B cell (primary cell): ENCODE results near the gene SH3BP2. TPM values are rescaled to one million over a fixed set of nuclear protein-coding genes. Genes with fewer than 3 reads are reported as not detected.

Experiments used
- ATAC-seq: fragments of 200-7000 bp; cut with Tn5 transposase; one replicate; pipeline ENCODE4 v1.10.0; 2021; ENCODE audit warnings: low read depth, mild to moderate bottlenecking, moderate number of reproducible peaks, moderate library complexity
- CTCF ChIA-PET: fragments of 350-600 bp; sonication (Branson Sonifier 250); formaldehyde crosslinking; loops from one replicate; lab custom pipeline; 2021; ENCODE audit warnings: antibody characterized with exemption, inconsistent platforms; lab: Charles Lee
- POLR2A ChIA-PET: fragments of 350-600 bp; sonication (Branson Sonifier 250); formaldehyde crosslinking; loops from one replicate; lab custom pipeline; 2021; ENCODE audit warnings: antibody characterized with exemption; lab: Charles Lee
- DNase-seq: peaks from one replicate; pipeline ENCODE4 v3.0.0; 2013
- H2AFZ ChIP-seq: 2 replicates; pipeline ENCODE4 v1.6.1; 2012; ENCODE audit warnings: mild to moderate bottlenecking, low read depth, low read length; ENCODE audit not compliant: insufficient read depth, poor library complexity, severe bottlenecking
- H3K27ac ChIP-seq, 2 donors: 1 replicate in 1 of 2; 2 replicates in 1 of 2; pipeline ENCODE4 v1.5.1; 2012 to 2013; ENCODE audit warnings: low read length in 2 of 2, mild to moderate bottlenecking in 2 of 2, moderate library complexity in 1 of 2
- H3K27me3 ChIP-seq, 4 experiments: fragments of 200-600 bp in 1 of 4; sonication (generic) in 1 of 4; replicated peaks in 1 of 4; 1 replicate in 2 of 4; 2 replicates in 2 of 4; pipeline versions ENCODE4 v1.6.1 to v1.7.0; 2013 to 2016; ENCODE audit warnings: low read length in 3 of 4, mild to moderate bottlenecking in 2 of 4, mixed read lengths in 1 of 4, moderate library complexity in 1 of 4; ENCODE audit not compliant: insufficient read depth in 4 of 4, control insufficient read depth in 3 of 4; ENCODE audit errors: control extremely low read depth in 1 of 4
- H3K36me3 ChIP-seq, 2 experiments: replicated peaks in 1 of 2; 1 replicate in 1 of 2; 2 replicates in 1 of 2; pipeline versions ENCODE4 v1.6.1 to v1.7.1; 2013; ENCODE audit warnings: low read length in 1 of 2; ENCODE audit not compliant: insufficient read depth in 2 of 2, control insufficient read depth in 1 of 2; ENCODE audit errors: control extremely low read depth in 1 of 2, extremely low read depth in 1 of 2
- H3K4me1 ChIP-seq, 2 donors: fragments of 200-600 bp in 1 of 2; sonication (generic) in 1 of 2; 1 replicate in 1 of 2; 2 replicates in 1 of 2; pipeline versions ENCODE4 v1.5.1 to v1.6.1; 2013 to 2017; ENCODE audit warnings: low read length in 2 of 2; ENCODE audit not compliant: control insufficient read depth in 2 of 2, insufficient read depth in 2 of 2
- H3K4me2 ChIP-seq: replicated peaks from 2 replicates; pipeline ENCODE3; 2012; ENCODE audit warnings: mild to moderate bottlenecking, low read depth, low read length; ENCODE audit not compliant: poor library complexity, severe bottlenecking
- H3K4me3 ChIP-seq, 5 experiments: fragments of 200-600 bp in 1 of 5; sonication (generic) in 1 of 5; 1 replicate in 3 of 5; 2 replicates in 2 of 5; pipeline versions ENCODE4 v1.5.1 to v1.7.0; 2011 to 2016; ENCODE audit warnings: low read length in 4 of 5, mild to moderate bottlenecking in 4 of 5, low read depth in 2 of 5, control low read depth in 1 of 5, moderate library complexity in 1 of 5; ENCODE audit not compliant: insufficient read depth in 1 of 5; ENCODE audit errors: control extremely low read depth in 1 of 5, extremely low read depth in 1 of 5
- H3K79me2 ChIP-seq: fragments of 200-600 bp; sonication (generic); one replicate; pipeline ENCODE4 v1.6.0; 2016; ENCODE audit warnings: low read length; ENCODE audit not compliant: control insufficient read depth, insufficient read depth
- H3K9ac ChIP-seq: fragments of 200-600 bp; sonication (generic); 2 replicates; pipeline ENCODE4 v1.6.1; 2017; ENCODE audit warnings: mild to moderate bottlenecking, low read length, moderate library complexity
- H3K9me3 ChIP-seq, 3 donors: one replicate each; pipeline versions ENCODE4 v1.6.1 to v1.7.1; 2013; ENCODE audit warnings: low read length in 2 of 3; ENCODE audit not compliant: control insufficient read depth in 2 of 3, insufficient read depth in 1 of 3; ENCODE audit errors: control extremely low read depth in 1 of 3
- H4K20me1 ChIP-seq: 2 replicates; pipeline ENCODE4 v1.6.0; 2012; ENCODE audit warnings: mild to moderate bottlenecking, low read length; ENCODE audit not compliant: insufficient read depth, control insufficient read depth, poor library complexity, severe bottlenecking
- H3K27ac Mint-ChIP-seq: one replicate; pipeline ENCODE4 v1.8.0; 2021; ENCODE audit warnings: mixed read lengths
- H3K27me3 Mint-ChIP-seq: one replicate; pipeline ENCODE4 v1.8.0; 2021; ENCODE audit warnings: mixed read lengths
- H3K4me1 Mint-ChIP-seq: one replicate; pipeline ENCODE4 v1.8.0; 2021; ENCODE audit warnings: mixed read lengths
- H3K4me3 Mint-ChIP-seq: one replicate; pipeline ENCODE4 v1.8.0; 2021; ENCODE audit warnings: mixed read lengths
- H3K9me3 Mint-ChIP-seq: one replicate; pipeline ENCODE4 v1.8.0; 2022; ENCODE audit warnings: mixed read lengths; ENCODE audit not compliant: insufficient read depth
- CTCF ChIP-seq: fragments of 200-600 bp; IDR thresholded peaks from one replicate; pipeline ENCODE4 v1.8.0; 2022; ENCODE audit warnings: antibody characterized with exemption, mild to moderate bottlenecking
- EZH2 ChIP-seq: IDR thresholded peaks from 2 replicates; pipeline ENCODE4 v1.6.1; 2012; ENCODE audit warnings: borderline replicate concordance, low read depth, mild to moderate bottlenecking, moderate library complexity, low read length; ENCODE audit not compliant: insufficient read depth, poor library complexity, severe bottlenecking
- WGBS: methylation state at CpG from one replicate; pipeline ENCODE4 v1.1.5; 2013; ENCODE audit warnings: missing lambda C conversion rate; ENCODE audit not compliant: insufficient coverage; 5-methylcytosine and 5-hydroxymethylcytosine counted together
- intact Hi-C: fragments of 100-400 bp; cut with micrococcal nuclease; formaldehyde crosslinking; loops from one replicate; pipeline ENCODE4 v1.10.0; 2022
- polyA plus RNA-seq: library from polyadenylated mRNA; depleted of rRNA; stranded (reverse); fragments of >200 nt; gene quantifications from 2 replicates; pipeline ENCODE4 v1.2.3, GENCODE V29; 2012
- total RNA-seq, 2 donors: library from RNA; stranded (reverse); fragments of 120-200 nt in 1 of 2; gene quantifications; 1 replicate in 1 of 2; 2 replicates in 1 of 2; pipeline versions ENCODE4 v1.2.3 to v1.2.4, GENCODE V29; 2013 to 2022

SH3BP2 gene
- total and polyA plus RNA-seq, 2 donors (not counting 1 experiment from before 2014, with no cell fraction given): 30.8 to 219 TPM

DNA sequence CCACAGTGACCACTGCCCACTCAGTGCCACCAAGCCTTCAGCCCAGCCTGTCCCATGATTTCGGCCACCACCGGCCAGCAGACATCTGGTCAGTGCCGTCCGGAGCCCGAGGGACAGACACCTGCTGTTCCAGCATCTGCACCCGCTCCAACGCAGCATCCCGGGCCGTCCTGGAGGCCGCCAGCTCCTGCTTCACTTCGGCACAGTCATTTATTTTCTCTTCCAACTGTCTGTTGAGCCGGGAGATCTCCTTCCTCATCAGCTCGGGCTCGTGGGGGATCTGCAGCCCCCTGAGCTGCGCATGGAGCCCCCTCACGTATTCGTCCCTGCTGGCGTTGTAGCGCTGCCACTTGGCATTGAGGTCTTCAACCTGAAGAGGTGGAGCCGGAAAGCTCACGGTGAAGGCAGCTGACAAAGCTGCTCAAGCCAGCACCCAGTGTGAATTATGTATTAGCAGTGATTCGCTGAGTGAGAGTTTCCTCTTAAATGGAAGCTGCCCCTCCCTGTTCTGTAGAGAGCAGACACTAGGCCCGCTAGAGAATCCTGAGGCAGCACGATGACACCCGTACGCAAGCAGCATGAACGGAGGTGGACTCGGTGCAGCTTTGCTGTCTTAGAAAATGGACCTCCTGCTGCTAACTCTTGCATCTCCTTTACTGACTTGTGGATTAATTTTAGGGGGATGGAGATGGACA is 48.2 kb upstream of the SH3BP2 start:
- Histone ChIP-seq H3K4me1 (peaks cover 30 to 44% of the 10 kb centered on the region in 2 donors), H3K9ac (no peak overlapping the region), H3K4me2 (no peak overlapping the region), H3K27ac (peak overlapping the region; percentile 93 to 95), H3K36me3 (peaks cover 4 to 59% of the 10 kb centered on the region in 2 experiments), H3K27me3 (no peaks in the 10 kb centered on the region), H3K9me3 (no peaks in the 10 kb centered on the region), H3K79me2 (peaks cover 35% of the 10 kb centered on the region), H4K20me1 (peaks cover 25% of the 10 kb centered on the region), H2AFZ (no peak overlapping the region), H3K4me3 (no peak overlapping the region)
- ATAC-seq: no peak
- CTCF ChIA-PET: interaction anchor here (1.5 kb wide), 1 partner anchor 128 kb away, joined by 3 read pairs; no protein-coding TSS in a partner anchor
- WGBS: 93% methylated on average over 28 of the region's 28 CpGs
- Mint-ChIP-seq H3K4me3 (no peak overlapping the region), H3K9me3 (no peaks in the 10 kb centered on the region), H3K27me3 (no peaks in the 10 kb centered on the region), H3K4me1 (peaks cover 41% of the 10 kb centered on the region), H3K27ac (peak overlapping the region; percentile 93)
- POLR2A ChIA-PET: interaction anchor here (0.6 to 2.3 kb wide), 2 partner anchors 36 to 55 kb away, joined by 3 to 7 read pairs; no protein-coding TSS in a partner anchor
- intact Hi-C loops: loop anchor here (5.0 to 10.0 kb wide), 3 partner anchors 188 to 300 kb away; partner anchors contain the start of gene RNF4
- TF ChIP-seq CTCF (no peak), EZH2 (no peak)
- no peak for DNase-seq

DNA sequence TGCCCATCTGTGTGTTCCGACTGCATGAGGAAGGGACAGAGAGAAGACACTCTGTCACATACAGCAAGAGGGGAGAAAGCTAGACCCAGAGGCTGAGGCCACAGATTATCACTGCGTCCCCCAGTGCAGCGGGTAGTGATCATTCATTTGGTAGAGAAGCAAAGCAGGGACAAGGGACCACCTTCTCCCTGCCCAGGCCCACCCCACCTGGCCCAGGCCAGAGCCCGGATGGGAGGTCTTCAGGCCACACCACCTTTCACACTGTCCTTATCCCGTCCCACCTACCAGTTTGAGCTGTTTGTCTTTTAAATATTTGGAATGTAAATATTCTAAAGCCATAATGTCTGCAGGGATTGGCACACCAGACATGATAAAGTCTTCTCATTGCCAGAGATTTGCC is 47.4 kb upstream of the SH3BP2 start:
- H3K9me3 ChIP-seq: no peaks in the 10 kb centered on the region
- H3K9ac ChIP-seq: peak overlapping the region; percentile 43
- peaks cover 30 to 44% of the 10 kb centered on the region in 2 donors for H3K4me1 ChIP-seq
- no peak overlapping the region for H2AFZ ChIP-seq
- peaks cover 42% of the 10 kb centered on the region for H3K79me2 ChIP-seq
- no peaks in the 10 kb centered on the region for H3K27me3 Mint-ChIP-seq
- peak overlapping the region; percentile 63 for H3K4me2 ChIP-seq
- no peaks in the 10 kb centered on the region for H3K27me3 ChIP-seq
- H3K4me3 Mint-ChIP-seq: no peak overlapping the region
- intact Hi-C loops: loop anchor here (5.0 to 10.0 kb wide), 3 partner anchors 187 to 299 kb away; partner anchors contain the start of gene RNF4
- no peak for TF ChIP-seq CTCF
- no peak for TF ChIP-seq EZH2
- H4K20me1 ChIP-seq: peaks cover 30% of the 10 kb centered on the region
- DNase-seq (no peak), ATAC-seq (no peak)
- ChIA-PET CTCF (interaction anchor here (0.9 to 2.7 kb wide), 9 partner anchors 10 to 240 kb away, joined by 3 to 9 read pairs (median 3); no protein-coding TSS in a partner anchor), POLR2A (interaction anchor here (0.7 to 2.3 kb wide), 4 partner anchors 17 to 147 kb away, joined by 3 to 7 read pairs (median 4); no protein-coding TSS in a partner anchor)
- no peaks in the 10 kb centered on the region for H3K9me3 Mint-ChIP-seq
- 100% methylated on average over 1 of the region's 5 CpGs for WGBS
- H3K4me1 Mint-ChIP-seq: peaks cover 43% of the 10 kb centered on the region
- H3K4me3 ChIP-seq: no peak overlapping the region
- peak overlapping the region; percentile 93 to 95 for H3K27ac ChIP-seq
- H3K27ac Mint-ChIP-seq: peak overlapping the region; percentile 93
- peaks cover 4 to 59% of the 10 kb centered on the region in 2 experiments for H3K36me3 ChIP-seq
